Natural killer cell (primary cell): ENCODE measurements around the gene PAF1. TPM values are rescaled to one million over a fixed set of nuclear protein-coding genes. Genes with fewer than 3 reads are reported as not detected.

Source experiments
- ATAC-seq, 3 donors: fragments of 150-1000 bp in 2 of 3; fragments of 200-7000 bp in 1 of 3; cut with Tn5 transposase; 1 replicate in 1 of 3; 2 replicates in 2 of 3; pipeline ENCODE4 v1.10.0; 2021; ENCODE audit warnings: mild to moderate bottlenecking in 2 of 3, moderate library complexity in 2 of 3
- DNase-seq, 2 donors: peaks; one replicate each; pipeline versions ENCODE4 v3.0.0 to v3.0.0-alpha.2; 2013 to 2021; ENCODE audit warnings: mixed read lengths in 1 of 2
- H3K27ac ChIP-seq: one replicate; pipeline ENCODE4 v1.5.1; 2013; ENCODE audit warnings: mild to moderate bottlenecking, low read length
- H3K27me3 ChIP-seq: one replicate; pipeline ENCODE4 v1.6.1; 2013; ENCODE audit warnings: low read length; ENCODE audit not compliant: control insufficient read depth, insufficient read depth
- H3K36me3 ChIP-seq: one replicate; pipeline ENCODE4 v1.6.1; 2013; ENCODE audit warnings: low read length; ENCODE audit not compliant: control insufficient read depth, insufficient read depth
- H3K4me1 ChIP-seq: one replicate; pipeline ENCODE4 v1.6.1; 2013; ENCODE audit warnings: low read length; ENCODE audit not compliant: control insufficient read depth, insufficient read depth
- H3K4me3 ChIP-seq: one replicate; pipeline ENCODE4 v1.5.1; 2013; ENCODE audit warnings: low read length
- H3K9me3 ChIP-seq: one replicate; pipeline ENCODE4 v1.6.1; 2013; ENCODE audit warnings: low read length; ENCODE audit not compliant: control insufficient read depth, insufficient read depth
- H3K27ac Mint-ChIP-seq, 2 donors: one replicate each; pipeline ENCODE4 v1.8.0; 2022; ENCODE audit warnings: mild to moderate bottlenecking in 2 of 2, mixed read lengths in 2 of 2, moderate library complexity in 1 of 2
- H3K27me3 Mint-ChIP-seq, 2 donors: one replicate each; pipeline ENCODE4 v1.8.0; 2022; ENCODE audit warnings: low read depth in 2 of 2, mixed read lengths in 2 of 2
- H3K36me3 Mint-ChIP-seq: one replicate; pipeline ENCODE4 v1.8.0; 2022; ENCODE audit warnings: mixed read lengths
- H3K4me1 Mint-ChIP-seq, 2 donors: one replicate each; pipeline ENCODE4 v1.8.0; 2022; ENCODE audit warnings: mixed read lengths in 2 of 2
- H3K4me3 Mint-ChIP-seq: one replicate; pipeline ENCODE4 v1.8.0; 2022; ENCODE audit warnings: mild to moderate bottlenecking, moderate library complexity, mixed read lengths
- H3K9me3 Mint-ChIP-seq, 2 donors: one replicate each; pipeline ENCODE4 v1.8.0; 2022; ENCODE audit warnings: mixed read lengths in 2 of 2
- CTCF ChIP-seq: fragments of 200-600 bp; IDR thresholded peaks from one replicate; pipeline ENCODE4 v1.8.0; 2022; ENCODE audit warnings: antibody characterized with exemption
- WGBS: methylation state at CpG from one replicate; pipeline ENCODE4 v1.1.7; 2013; ENCODE audit warnings: missing lambda C conversion rate; ENCODE audit not compliant: insufficient coverage; 5-methylcytosine and 5-hydroxymethylcytosine counted together
- intact Hi-C: fragments of 100-400 bp; cut with micrococcal nuclease; formaldehyde crosslinking; loops from one replicate; pipeline ENCODE4 v1.14.2; 2022
- total RNA-seq, 4 donors: library from RNA; stranded (reverse); fragments of 120-200 nt in 1 of 4; gene quantifications; one replicate each; pipeline versions ENCODE4 v1.2.3 to v1.2.4, GENCODE V29; 2013 to 2022

The PAF1 gene
- total RNA-seq, 3 donors from 2014 or later (not counting 1 experiment from before 2014, with no cell fraction given) = 54.3 to 80.9 (median 68.3) TPM

DNA sequence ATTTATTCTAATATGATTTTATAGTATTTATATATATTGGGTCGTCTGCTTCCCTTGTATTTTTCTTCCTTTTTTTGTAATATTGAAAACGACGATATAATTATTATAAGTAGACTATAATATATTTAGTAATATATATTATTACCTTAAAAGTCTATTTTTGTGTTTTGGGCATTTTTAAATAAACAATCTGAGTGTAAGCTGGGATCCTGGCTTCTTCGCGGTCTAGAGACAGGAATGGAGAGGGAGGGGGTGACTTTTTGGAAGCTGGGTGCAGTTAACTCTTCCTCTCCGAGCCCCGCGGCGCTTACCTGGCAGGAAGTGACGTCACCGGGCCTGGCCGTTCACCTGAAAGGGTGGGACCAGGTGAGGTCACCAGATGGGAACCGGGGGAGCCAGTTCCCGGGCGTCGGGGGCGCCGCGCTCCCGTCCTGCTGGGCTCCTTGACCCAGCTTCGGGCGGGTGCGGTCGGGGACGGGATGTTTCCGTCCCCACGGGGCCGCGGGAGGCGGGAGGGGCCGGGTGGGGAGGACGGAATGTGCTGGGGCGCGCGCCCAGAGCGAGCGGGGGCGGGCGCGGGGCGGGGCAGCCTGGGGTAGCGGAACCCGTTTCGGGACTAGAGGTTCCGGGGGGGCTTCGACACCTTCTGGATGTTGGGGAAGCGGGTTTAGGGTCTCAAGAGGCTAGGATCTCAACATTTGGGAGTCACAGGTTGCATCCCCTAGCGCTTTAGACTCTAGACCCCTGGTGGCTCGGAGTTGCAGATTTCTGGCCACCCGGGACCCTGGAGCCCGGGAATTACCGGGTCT is 18.5 kb upstream of the PAF1 start:
- intact Hi-C loops = loop anchor here (2.0 to 5.0 kb wide), 2 partner anchors 123 to 285 kb away; partner anchors contain the start of genes EID2B and PAK4

GRCh38 chr19:39408392-39409207 is 17.7 kb upstream of the PAF1 start:
- intact Hi-C loops = no loop called here
- Histone ChIP-seq H3K4me3 (peak overlapping the region; percentile 92), H3K27ac (peak overlapping the region; percentile 96), H3K9me3 (no peaks in the 10 kb centered on the region), H3K36me3 (peaks cover 16% of the 10 kb centered on the region), H3K4me1 (peaks cover 69% of the 10 kb centered on the region), H3K27me3 (no peaks in the 10 kb centered on the region)
- H3K4me1 Mint-ChIP-seq = peaks cover 55 to 71% of the 10 kb centered on the region in 2 donors
- H3K4me3 Mint-ChIP-seq = peak overlapping the region; percentile 97
- TF ChIP-seq CTCF = no peak
- H3K36me3 Mint-ChIP-seq = peaks cover 7% of the 10 kb centered on the region
- H3K9me3 Mint-ChIP-seq = no peaks in the 10 kb centered on the region
- ATAC-seq = no peak
- 30% methylated on average over 16 of the region's 20 CpGs for whole genome bisulfite sequencing
- H3K27me3 Mint-ChIP-seq = no peaks in the 10 kb centered on the region
- DNase-seq = peak; percentile 53 to 72
- H3K27ac Mint-ChIP-seq = peak overlapping the region; percentile 96 to 97

More for the DNA sequence above, 18.5 kb upstream of the PAF1 start:
- no peak for TF ChIP-seq CTCF
- Mint-ChIP-seq H3K36me3 (peaks cover 7% of the 10 kb centered on the region), H3K27me3 (no peaks in the 10 kb centered on the region), H3K9me3 (no peaks in the 10 kb centered on the region), H3K4me1 (peaks cover 59 to 71% of the 10 kb centered on the region in 2 donors), H3K4me3 (peak overlapping the region; percentile 97), H3K27ac (peak overlapping the region; percentile 96 to 97)
- Histone ChIP-seq H3K4me3 (peak overlapping the region; percentile 92), H3K27ac (peak overlapping the region; percentile 96), H3K27me3 (no peaks in the 10 kb centered on the region), H3K4me1 (peaks cover 68% of the 10 kb centered on the region), H3K36me3 (peaks cover 16% of the 10 kb centered on the region), H3K9me3 (no peaks in the 10 kb centered on the region)
- 0% methylated on average over 49 of the region's 52 CpGs for WGBS
- peak; percentile 79 to 91 for DNase-seq
- peak; percentile 11 to 30 (median 13) for ATAC-seq

- Mint-ChIP-seq H3K9me3 (no peaks in the 10 kb centered on the region), H3K27ac (peak overlapping the region; percentile 96 to 97), H3K4me3 (peak overlapping the region; percentile 97), H3K36me3 (peaks cover 7% of the 10 kb centered on the region), H3K27me3 (no peaks in the 10 kb centered on the region), H3K4me1 (peaks cover 56 to 75% of the 10 kb centered on the region in 2 donors)
- intact Hi-C loops = no loop called here
- Histone ChIP-seq H3K9me3 (no peaks in the 10 kb centered on the region), H3K4me3 (peak overlapping the region; percentile 92), H3K36me3 (peaks cover 16% of the 10 kb centered on the region), H3K27me3 (no peaks in the 10 kb centered on the region), H3K27ac (peak overlapping the region; percentile 96), H3K4me1 (peaks cover 72% of the 10 kb centered on the region)
- DNase-seq (peak; percentile 59 to 81), ATAC-seq (no peak)
- TF ChIP-seq CTCF = no peak
- WGBS = 5% methylated on average over 40 of the region's 40 CpGs
Observed at GRCh38 chr19:39407660-39408391, 16.9 kb upstream of the PAF1 start.
